GM23338 (cell line): ENCODE data around the gene TELO2. TPM values are rescaled to one million over a fixed set of nuclear protein-coding genes. Genes with fewer than 3 reads are reported as not detected.

Experiments used
- polyA plus RNA-seq: library from polyadenylated mRNA; unstranded; fragments of >200 nt; fragmentation: Nextera tagmentation; extraction: Ambion mirVana; gene quantifications from 2 replicates; pipeline ENCODE4 v1.2.1, GENCODE V29; 2016
- total RNA-seq: library from RNA; depleted of rRNA; stranded (reverse); fragments of >200 nt; shearing (Covaris generic); gene quantifications from 2 replicates; pipeline ENCODE4 v1.2.3, GENCODE V29; 2014; rRNA removed

The TELO2 gene
- total and polyA plus RNA-seq, 2 experiments from 2014 or later, result 45.4 to 76.0 TPM

Other genes starting within 250 kb of the TELO2 start
- gene TPSD1, start 237.3 kb upstream of the TELO2 start, total RNA-seq, result 0.17 TPM in 1 of 2 replicates, not detected in the other
- not detected in 2 replicates for gene TPSD1, start 237.3 kb upstream of the TELO2 start, polyA plus RNA-seq
- gene UBE2I, start 183.7 kb upstream of the TELO2 start, total RNA-seq, result 116 and 117 TPM in 2 replicates
- 216 and 220 TPM in 2 replicates for gene UBE2I, start 183.7 kb upstream of the TELO2 start, polyA plus RNA-seq
- gene BAIAP3, start 159.7 kb upstream of the TELO2 start, total RNA-seq, result 13.0 and 23.0 TPM in 2 replicates
- 4.2 and 5.2 TPM in 2 replicates for gene BAIAP3, start 159.7 kb upstream of the TELO2 start, polyA plus RNA-seq
- 97.3 and 98.8 TPM in 2 replicates for gene TSR3, start 141.5 kb upstream of the TELO2 start, total RNA-seq
- gene TSR3, start 141.5 kb upstream of the TELO2 start, polyA plus RNA-seq, result 54.1 and 58.5 TPM in 2 replicates
- 9.2 and 23.3 TPM in 2 replicates for gene GNPTG, start 141.4 kb upstream of the TELO2 start, total RNA-seq
- gene GNPTG, start 141.4 kb upstream of the TELO2 start, polyA plus RNA-seq, result 39.1 and 41.0 TPM in 2 replicates
- 24.8 and 28.7 TPM in 2 replicates for gene UNKL, start 78.7 kb upstream of the TELO2 start, total RNA-seq
- gene UNKL, start 78.7 kb upstream of the TELO2 start, polyA plus RNA-seq, result 10.8 and 16.7 TPM in 2 replicates
- 14.2 and 23.9 TPM in 2 replicates for gene UQCC4, start 72.6 kb upstream of the TELO2 start, total RNA-seq
- gene UQCC4, start 72.6 kb upstream of the TELO2 start, polyA plus RNA-seq, result 25.8 and 27.1 TPM in 2 replicates
- not detected in 2 replicates for gene PERCC1, start 62.3 kb upstream of the TELO2 start, total RNA-seq
- not detected in 2 replicates for gene PERCC1, start 62.3 kb upstream of the TELO2 start, polyA plus RNA-seq
- gene CCDC154, start 48.8 kb upstream of the TELO2 start, total RNA-seq, result not detected in 2 replicates
- gene CCDC154, start 48.8 kb upstream of the TELO2 start, polyA plus RNA-seq, result 0.31 and 0.49 TPM in 2 replicates
- 35.9 and 53.8 TPM in 2 replicates for gene CLCN7, start 18.3 kb upstream of the TELO2 start, total RNA-seq
- 13.8 and 17.4 TPM in 2 replicates for gene CLCN7, start 18.3 kb upstream of the TELO2 start, polyA plus RNA-seq
- gene PTX4, start 4.4 kb upstream of the TELO2 start, total RNA-seq, result not detected in 2 replicates
- not detected in 2 replicates for gene PTX4, start 4.4 kb upstream of the TELO2 start, polyA plus RNA-seq
- 0.14 TPM in 1 of 2 replicates, not detected in the other for gene TMEM204, start 40.3 kb downstream of the TELO2 start, total RNA-seq
- 0.21 and 0.23 TPM in 2 replicates for gene TMEM204, start 40.3 kb downstream of the TELO2 start, polyA plus RNA-seq
- 15.0 and 28.7 TPM in 2 replicates for gene IFT140, start 118.7 kb downstream of the TELO2 start, total RNA-seq
- gene IFT140, start 118.7 kb downstream of the TELO2 start, polyA plus RNA-seq, result 3.8 and 4.8 TPM in 2 replicates
- gene CRAMP1, start 119.0 kb downstream of the TELO2 start, total RNA-seq, result 16.7 and 17.9 TPM in 2 replicates
- gene CRAMP1, start 119.0 kb downstream of the TELO2 start, polyA plus RNA-seq, result 3.4 TPM in 2 replicates
- gene JPT2, start 184.9 kb downstream of the TELO2 start, total RNA-seq, result 139 and 140 TPM in 2 replicates
- 43.8 and 47.1 TPM in 2 replicates for gene JPT2, start 184.9 kb downstream of the TELO2 start, polyA plus RNA-seq
- gene MAPK8IP3, start 212.8 kb downstream of the TELO2 start, total RNA-seq, result 52.2 and 58.4 TPM in 2 replicates
- gene MAPK8IP3, start 212.8 kb downstream of the TELO2 start, polyA plus RNA-seq, result 10.7 and 11.3 TPM in 2 replicates